ENCODE data around the gene METTL25B. TPM values are rescaled to one million over a fixed set of nuclear protein-coding genes. Genes with fewer than 3 reads are reported as not detected.

Gene METTL25B
- total and polyA plus RNA-seq, 10 of the 15 experiments (the other 5 are each of a cell fraction or from before 2014, with no cell fraction given): 5.9 to 25.2 (median 13.5) TPM

GRCh38 chr1:156767101-156767878, 39.0 kb downstream of the METTL25B start, which contains the start of gene PRCC (continued):
- TF ChIP-seq SMC3 (IDR thresholded peaks at IDR 0.05; ENCODE audit: borderline replicate concordance, low read length): peak; percentile 28; the same call in 1 of the 2 replicates
- no peak for TF ChIP-seq CBX3 (IDR thresholded peaks at IDR 0.05; ENCODE audit: borderline replicate concordance, low read depth)
- 0 out of 2 replicates have a peak, but pooled peaks have one; percentile 42 for TF ChIP-seq FOXM1 (IDR thresholded peaks at IDR 0.05; ENCODE audit: low read depth, low read length)
- peak; percentile 43 for TF ChIP-seq CUX1 (IDR thresholded peaks at IDR 0.05; ENCODE audit: insufficient replicate concordance, low read depth, low read length)
- 0 out of 2 replicates have a peak, but pooled peaks have one; percentile 23 for TF ChIP-seq JUNB (IDR thresholded peaks at IDR 0.05)
- peak; percentile 71; the same call in 1 of the 2 replicates for TF ChIP-seq TAF1 (IDR thresholded peaks at IDR 0.05; ENCODE audit: borderline replicate concordance, low read depth, low read length)
- peak; percentile 50; the same call in 1 of the 2 replicates for TF ChIP-seq RB1 (IDR thresholded peaks at IDR 0.05; ENCODE audit: borderline replicate concordance)
- TF ChIP-seq, protein P1, sequence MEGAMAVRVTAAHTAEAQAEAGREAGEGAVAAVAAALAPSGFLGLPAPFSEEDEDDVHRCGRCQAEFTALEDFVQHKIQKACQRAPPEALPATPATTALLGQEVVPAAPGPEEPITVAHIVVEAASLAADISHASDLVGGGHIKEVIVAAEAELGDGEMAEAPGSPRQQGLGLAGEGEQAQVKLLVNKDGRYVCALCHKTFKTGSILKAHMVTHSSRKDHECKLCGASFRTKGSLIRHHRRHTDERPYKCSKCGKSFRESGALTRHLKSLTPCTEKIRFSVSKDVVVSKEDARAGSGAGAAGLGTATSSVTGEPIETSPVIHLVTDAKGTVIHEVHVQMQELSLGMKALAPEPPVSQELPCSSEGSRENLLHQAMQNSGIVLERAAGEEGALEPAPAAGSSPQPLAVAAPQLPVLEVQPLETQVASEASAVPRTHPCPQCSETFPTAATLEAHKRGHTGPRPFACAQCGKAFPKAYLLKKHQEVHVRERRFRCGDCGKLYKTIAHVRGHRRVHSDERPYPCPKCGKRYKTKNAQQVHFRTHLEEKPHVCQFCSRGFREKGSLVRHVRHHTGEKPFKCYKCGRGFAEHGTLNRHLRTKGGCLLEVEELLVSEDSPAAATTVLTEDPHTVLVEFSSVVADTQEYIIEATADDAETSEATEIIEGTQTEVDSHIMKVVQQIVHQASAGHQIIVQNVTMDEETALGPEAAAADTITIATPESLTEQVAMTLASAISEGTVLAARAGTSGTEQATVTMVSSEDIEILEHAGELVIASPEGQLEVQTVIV (IDR thresholded peaks at IDR 0.05; ENCODE audit: borderline replicate concordance, partially characterized antibody): peak; percentile 11
- TF ChIP-seq NR2F1 (conservative IDR thresholded peaks at IDR 0.05): peak; percentile 66
- peak; percentile 62; the same call in 1 of the 2 replicates for TF ChIP-seq ATF3 (IDR thresholded peaks at IDR 0.05; ENCODE audit: borderline replicate concordance, extremely low read depth, low read depth, low read length)
- peak; percentile 29 for TF ChIP-seq SP1 (IDR thresholded peaks at IDR 0.05; ENCODE audit: low read depth, low read length)
- no peak for TF ChIP-seq EP300 (IDR thresholded peaks at IDR 0.05; ENCODE audit: borderline replicate concordance in 1 of 2, control insufficient read depth in 1 of 2, low read depth in 2 of 2, low read length in 2 of 2)
- TF ChIP-seq BCLAF1 (IDR thresholded peaks at IDR 0.05): no peak
- no peak for TF ChIP-seq KLF5 (IDR thresholded peaks at IDR 0.05; ENCODE audit: partially characterized antibody)
- TF ChIP-seq USF1 (IDR thresholded peaks at IDR 0.05; ENCODE audit: borderline replicate concordance, extremely low read length, insufficient read depth, low read depth, low read length): no peak

Data from GM12878 (cell line).